GM10266 (cell line): ENCODE results near the gene SERTAD2.

Experiments
- DNase-seq: peaks from one replicate; pipeline ENCODE4 v3.0.0; 2012; ENCODE audit errors: extremely low spot score
- TF ChIP-seq, protein P1 (sequence below): IDR thresholded peaks from 2 replicates; pipeline ENCODE4 v1.5.1; 2012; ENCODE audit warnings: mild to moderate bottlenecking, low read depth; ENCODE audit not compliant: control insufficient read depth, insufficient read depth; ENCODE audit errors: missing control alignments

The SERTAD2 gene

GRCh38 chr2:64670047-64670446, 16.3 kb upstream of the SERTAD2 start:
- TF ChIP-seq, protein P1, sequence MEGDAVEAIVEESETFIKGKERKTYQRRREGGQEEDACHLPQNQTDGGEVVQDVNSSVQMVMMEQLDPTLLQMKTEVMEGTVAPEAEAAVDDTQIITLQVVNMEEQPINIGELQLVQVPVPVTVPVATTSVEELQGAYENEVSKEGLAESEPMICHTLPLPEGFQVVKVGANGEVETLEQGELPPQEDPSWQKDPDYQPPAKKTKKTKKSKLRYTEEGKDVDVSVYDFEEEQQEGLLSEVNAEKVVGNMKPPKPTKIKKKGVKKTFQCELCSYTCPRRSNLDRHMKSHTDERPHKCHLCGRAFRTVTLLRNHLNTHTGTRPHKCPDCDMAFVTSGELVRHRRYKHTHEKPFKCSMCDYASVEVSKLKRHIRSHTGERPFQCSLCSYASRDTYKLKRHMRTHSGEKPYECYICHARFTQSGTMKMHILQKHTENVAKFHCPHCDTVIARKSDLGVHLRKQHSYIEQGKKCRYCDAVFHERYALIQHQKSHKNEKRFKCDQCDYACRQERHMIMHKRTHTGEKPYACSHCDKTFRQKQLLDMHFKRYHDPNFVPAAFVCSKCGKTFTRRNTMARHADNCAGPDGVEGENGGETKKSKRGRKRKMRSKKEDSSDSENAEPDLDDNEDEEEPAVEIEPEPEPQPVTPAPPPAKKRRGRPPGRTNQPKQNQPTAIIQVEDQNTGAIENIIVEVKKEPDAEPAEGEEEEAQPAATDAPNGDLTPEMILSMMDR = no peak
- no peak for DNase-seq

GRCh38 chr2:64669288-64669687, 15.6 kb upstream of the SERTAD2 start:
- DNase-seq = no peak
- TF ChIP-seq, protein P1 = no peak

DNA sequence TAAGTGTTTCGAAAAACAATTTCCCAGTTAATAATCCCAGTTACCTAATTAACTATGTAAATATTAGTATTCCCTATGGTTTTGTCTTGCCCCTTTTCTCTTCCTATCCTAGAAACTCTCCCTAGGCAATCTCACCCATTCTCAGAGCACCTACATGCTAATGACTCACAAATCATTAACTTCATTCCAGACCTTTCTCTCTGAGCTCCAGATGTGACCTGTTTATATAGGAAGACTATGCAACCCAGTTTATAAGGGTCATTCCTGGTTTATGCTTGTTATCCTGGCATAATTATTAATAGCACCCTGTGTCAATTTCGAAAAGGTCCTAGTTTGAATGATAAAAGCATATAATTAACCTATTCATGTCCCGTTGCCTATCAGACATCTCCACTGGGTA, 14.8 kb upstream of the SERTAD2 start:
- TF ChIP-seq, protein P1 = no peak
- DNase-seq = no peak

DNA sequence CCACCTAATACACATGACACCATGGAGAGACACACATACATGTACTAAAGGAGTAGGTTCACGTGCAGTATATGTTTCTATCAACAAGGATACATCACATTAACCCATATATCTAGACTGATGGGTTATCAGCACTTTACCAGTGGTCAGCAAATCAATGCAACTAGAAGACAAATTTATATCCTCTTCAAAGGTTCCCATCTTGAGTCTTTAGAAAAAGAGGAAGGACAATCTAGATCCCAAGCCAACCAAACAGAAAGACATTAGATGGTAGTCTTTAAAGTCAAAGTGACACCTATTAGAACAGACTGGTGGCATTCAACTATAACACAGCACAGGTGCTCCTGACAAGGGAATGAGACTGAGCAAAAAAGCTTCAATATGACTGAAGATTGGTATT, 13.8 kb upstream of the SERTAD2 start:
- DNase-seq = no peak
- TF ChIP-seq, protein P1 = no peak

DNA sequence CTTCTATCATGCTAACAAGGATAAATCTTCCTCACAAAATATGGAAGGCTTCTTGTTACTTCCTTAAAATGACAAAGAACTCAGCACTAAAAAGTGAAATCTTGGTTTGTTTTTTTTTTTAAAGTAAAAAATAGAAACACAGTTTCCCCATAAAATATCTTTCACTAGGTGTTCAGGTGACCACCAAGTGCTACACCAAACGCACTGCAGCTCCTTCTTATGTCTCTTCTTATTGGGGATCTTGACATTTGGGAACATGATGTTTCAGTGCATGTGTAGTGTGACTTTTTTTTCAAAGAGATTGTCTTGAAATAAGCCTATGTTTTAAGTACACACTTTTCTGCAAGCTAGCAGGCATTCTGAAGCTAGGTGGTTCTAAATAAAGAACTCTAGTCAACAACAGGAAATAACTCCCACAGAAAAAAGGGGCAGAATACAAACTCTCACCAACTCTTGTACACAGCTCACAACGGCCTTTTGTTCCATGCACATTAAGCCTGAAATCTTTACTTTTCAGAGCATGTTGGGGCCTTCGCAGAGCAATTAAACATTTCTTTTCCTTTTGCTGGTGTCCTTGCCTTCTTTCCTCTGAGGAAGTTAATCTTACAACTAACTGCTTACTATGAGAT, 13.2 kb upstream of the SERTAD2 start:
- TF ChIP-seq, protein P1 = no peak
- DNase-seq = peak; percentile 47

- TF ChIP-seq, protein P1 = no peak
- no peak for DNase-seq
These were observed 12.0 kb upstream of the SERTAD2 start for GRCh38 chr2:64665709-64666108.

DNA sequence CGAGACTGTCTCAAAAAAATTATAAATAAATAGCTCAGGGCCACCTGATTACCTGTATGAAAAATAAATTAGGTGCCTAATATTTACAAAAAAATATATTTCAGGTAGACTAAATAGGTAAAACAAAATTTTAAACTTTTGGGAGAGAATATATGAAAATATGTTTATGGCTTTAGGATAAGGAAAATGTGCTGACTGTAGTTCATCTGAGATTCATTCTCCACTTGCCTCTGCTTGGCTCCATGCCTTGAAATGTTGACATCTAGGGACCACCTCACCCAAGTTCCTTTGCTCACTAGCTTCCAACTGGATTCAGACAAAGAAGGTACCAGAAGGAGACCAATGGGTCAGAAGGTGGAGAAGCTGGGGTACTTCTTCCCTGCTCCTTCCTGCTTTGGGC, 9.7 kb upstream of the SERTAD2 start:
- no peak for DNase-seq
- TF ChIP-seq, protein P1 = no peak
